Neural progenitor cell (in vitro differentiated cells): Measurements from ENCODE around the gene ANGEL1. TPM values are rescaled to one million over a fixed set of nuclear protein-coding genes. Genes with fewer than 3 reads are reported as not detected.
A peak's percentile ranks its signal among the peaks of the same experiment; 100 is the strongest.

Experiments used
- DNase-seq: peaks from one replicate; pipeline ENCODE4 v3.0.0-alpha.2; 2016; ENCODE audit warnings: low spot score
- H2AFZ ChIP-seq: fragments of 200-600 bp; sonication (generic); replicated peaks from 2 replicates; pipeline ENCODE4 v1.6.1; 2016; ENCODE audit warnings: antibody characterized with exemption
- H3F3A ChIP-seq: fragments of 200-600 bp; sonication (generic); 2 replicates; pipeline ENCODE4 v1.6.1; 2016; ENCODE audit warnings: antibody characterized with exemption, low read depth
- H3K27ac ChIP-seq: fragments of 200-600 bp; sonication (generic); 2 replicates; pipeline ENCODE4 v1.5.1; 2016; ENCODE audit warnings: mild to moderate bottlenecking
- H3K27me3 ChIP-seq: fragments of 200-600 bp; sonication (generic); 2 replicates; pipeline ENCODE4 v1.6.1; 2016; ENCODE audit warnings: mild to moderate bottlenecking, moderate library complexity
- H3K36me3 ChIP-seq: fragments of 200-600 bp; sonication (generic); 2 replicates; pipeline ENCODE4 v1.5.1; 2016
- H3K4me1 ChIP-seq: fragments of 200-600 bp; sonication (generic); 2 replicates; pipeline ENCODE4 v1.6.1; 2016; ENCODE audit warnings: mixed run types
- H3K4me2 ChIP-seq: fragments of 200-600 bp; sonication (generic); 2 replicates; pipeline ENCODE4 v1.6.1; 2016
- H3K4me3 ChIP-seq: fragments of 200-600 bp; sonication (generic); 2 replicates; pipeline ENCODE4 v1.5.1; 2016
- H3K79me2 ChIP-seq: fragments of 200-600 bp; sonication (generic); 2 replicates; pipeline ENCODE4 v1.6.1; 2016; ENCODE audit warnings: low read depth
- H3K9ac ChIP-seq: fragments of 200-600 bp; sonication (generic); 2 replicates; pipeline ENCODE4 v1.6.1; 2016
- H3K9me3 ChIP-seq: fragments of 200-600 bp; sonication (generic); 2 replicates; pipeline ENCODE4 v1.5.1; 2016; ENCODE audit warnings: low read depth
- H4K20me1 ChIP-seq: fragments of 200-600 bp; sonication (generic); 2 replicates; pipeline ENCODE4 v1.6.1; 2016; ENCODE audit warnings: low read depth
- H3K27ac Mint-ChIP-seq: 3 replicates; pipeline ENCODE4 v1.8.0; 2021; ENCODE audit warnings: mixed read lengths
- H3K27me3 Mint-ChIP-seq: 2 replicates; pipeline ENCODE4 v1.8.0; 2022; ENCODE audit warnings: low read depth, mild to moderate bottlenecking, inconsistent platforms, moderate library complexity, mixed read lengths; ENCODE audit not compliant: insufficient read depth
- H3K36me3 Mint-ChIP-seq: 3 replicates; pipeline ENCODE4 v1.8.0; 2021; ENCODE audit warnings: mixed read lengths
- H3K4me1 Mint-ChIP-seq: 3 replicates; pipeline ENCODE4 v1.8.0; 2021; ENCODE audit warnings: mixed read lengths
- H3K4me3 Mint-ChIP-seq: 3 replicates; pipeline ENCODE4 v1.8.0; 2021; ENCODE audit warnings: mild to moderate bottlenecking, moderate library complexity, mixed read lengths
- H3K9me3 Mint-ChIP-seq: 3 replicates; pipeline ENCODE4 v1.8.0; 2020; ENCODE audit warnings: mixed read lengths
- CTCF ChIP-seq: fragments of 200-600 bp; sonication (generic); IDR thresholded peaks from 2 replicates; pipeline ENCODE4 v1.5.1; 2017; ENCODE audit warnings: antibody characterized with exemption, mild to moderate bottlenecking
- EZH2 ChIP-seq: fragments of 200-600 bp; sonication (generic); IDR thresholded peaks from 2 replicates; pipeline ENCODE4 v1.6.1; 2017; ENCODE audit warnings: antibody characterized with exemption, mild to moderate bottlenecking, moderate library complexity
- EZH2phosphoT487 ChIP-seq: fragments of 200-600 bp; sonication (generic); IDR thresholded peaks from 2 replicates; pipeline ENCODE4 v1.6.1; 2017; ENCODE audit warnings: antibody characterized with exemption
- total RNA-seq: library from RNA; depleted of rRNA; stranded (reverse); fragments of >200 nt; gene quantifications from 2 replicates; pipeline ENCODE4 v1.2.3, GENCODE V29; 2015; ENCODE audit warnings: low replicate concordance

ANGEL1 gene
- total RNA-seq, 1 donor from 2014 or later = 23.2 TPM

- no peak overlapping the region for H3K4me3 Mint-ChIP-seq
- peaks cover 16% of the 10 kb centered on the region for H3K4me1 Mint-ChIP-seq
- no peak for DNase-seq
- Histone ChIP-seq H3K4me3 (no peak overlapping the region), H4K20me1 (peaks cover 6% of the 10 kb centered on the region), H3K9ac (no peak overlapping the region), H3K36me3 (no peaks in the 10 kb centered on the region), H2AFZ (no peak overlapping the region), H3K79me2 (no peaks in the 10 kb centered on the region), H3K9me3 (no peaks in the 10 kb centered on the region), H3F3A (no peaks in the 10 kb centered on the region), H3K27me3 (no peaks in the 10 kb centered on the region), H3K4me2 (no peak overlapping the region), H3K4me1 (peaks cover 4% of the 10 kb centered on the region), H3K27ac (no peak overlapping the region)
- H3K9me3 Mint-ChIP-seq = no peaks in the 10 kb centered on the region
- H3K27ac Mint-ChIP-seq = no peak overlapping the region
- TF ChIP-seq CTCF = no peak
- no peak for TF ChIP-seq EZH2
- TF ChIP-seq EZH2phosphoT487 = no peak
- peaks cover 9% of the 10 kb centered on the region for H3K27me3 Mint-ChIP-seq
- H3K36me3 Mint-ChIP-seq = peaks cover 8% of the 10 kb centered on the region
Observed at GRCh38 chr14:76777721-76778120, 35.0 kb downstream of the ANGEL1 start.

DNA sequence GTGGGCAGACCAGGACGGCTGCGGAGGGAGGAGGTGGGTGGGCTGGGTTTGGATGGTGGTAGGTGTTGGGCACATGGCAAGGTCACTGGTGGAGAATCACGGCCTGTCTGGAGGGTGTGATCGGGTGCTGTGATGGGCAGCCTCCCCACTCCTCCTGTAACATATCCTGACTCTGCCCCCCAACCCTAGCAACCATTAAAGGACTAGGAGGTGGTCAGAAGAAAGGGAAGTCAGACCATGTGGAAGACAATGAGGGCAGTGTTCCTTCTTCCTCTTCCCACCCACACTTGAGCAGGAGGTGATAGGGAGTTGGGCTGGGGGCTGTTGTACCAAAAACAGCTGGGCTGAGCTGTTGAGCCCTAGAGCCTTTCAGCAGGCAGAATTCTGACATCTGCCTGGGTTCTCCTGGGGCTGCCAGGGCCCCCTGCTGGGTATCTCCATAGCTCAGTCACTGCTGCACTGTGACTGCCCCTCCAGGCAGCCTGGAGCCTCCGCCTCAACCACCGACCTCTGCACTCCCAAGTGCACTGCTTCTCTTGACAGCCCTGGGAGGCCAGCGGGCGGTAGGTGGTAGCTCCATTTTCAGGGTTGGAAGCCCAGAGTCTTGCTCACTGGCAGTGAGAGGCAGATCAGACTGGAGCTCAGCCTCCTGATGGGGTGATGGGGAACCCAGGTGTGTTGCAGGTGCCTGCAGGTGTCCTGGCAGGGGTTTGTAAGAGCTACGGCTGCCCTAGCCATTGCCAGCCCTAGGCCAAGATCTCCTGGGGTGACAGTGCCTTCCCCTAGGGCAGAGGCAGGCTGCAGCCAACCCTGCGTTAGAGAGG, 36.0 kb downstream of the ANGEL1 start:
- H3K27me3 Mint-ChIP-seq = peaks cover 7% of the 10 kb centered on the region
- H3K27me3 ChIP-seq = no peaks in the 10 kb centered on the region
- H3K4me3 Mint-ChIP-seq = no peak overlapping the region
- no peak overlapping the region for H3K4me3 ChIP-seq
- H3K4me1 Mint-ChIP-seq = peaks cover 24% of the 10 kb centered on the region
- peaks cover 8% of the 10 kb centered on the region for H3K36me3 Mint-ChIP-seq
- H3K9me3 ChIP-seq = no peaks in the 10 kb centered on the region
- no peaks in the 10 kb centered on the region for H3K9me3 Mint-ChIP-seq
- peak; percentile 25 for DNase-seq
- H3K9ac ChIP-seq = no peak overlapping the region
- no peak overlapping the region for H3K27ac Mint-ChIP-seq
- H3K4me2 ChIP-seq = no peak overlapping the region
- no peak overlapping the region for H2AFZ ChIP-seq
- TF ChIP-seq EZH2phosphoT487 = no peak
- TF ChIP-seq CTCF = no peak
- TF ChIP-seq EZH2 = no peak
- H3K27ac ChIP-seq = no peak overlapping the region
- H3K36me3 ChIP-seq = no peaks in the 10 kb centered on the region
- H4K20me1 ChIP-seq = peaks cover 6% of the 10 kb centered on the region
- H3F3A ChIP-seq = no peaks in the 10 kb centered on the region
- no peaks in the 10 kb centered on the region for H3K79me2 ChIP-seq
- H3K4me1 ChIP-seq = peaks cover 10% of the 10 kb centered on the region

GRCh38 chr14:76775695-76776427, 36.8 kb downstream of the ANGEL1 start:
- Histone ChIP-seq H3K9ac (no peak overlapping the region), H3K4me2 (no peak overlapping the region), H3K36me3 (no peaks in the 10 kb centered on the region), H3K9me3 (no peaks in the 10 kb centered on the region), H4K20me1 (peaks cover 6% of the 10 kb centered on the region), H3K27me3 (no peaks in the 10 kb centered on the region), H3K4me3 (no peak overlapping the region), H3K27ac (no peak overlapping the region), H2AFZ (no peak overlapping the region), H3K4me1 (peaks cover 10% of the 10 kb centered on the region), H3K79me2 (no peaks in the 10 kb centered on the region), H3F3A (no peaks in the 10 kb centered on the region)
- Mint-ChIP-seq H3K4me1 (peaks cover 24% of the 10 kb centered on the region), H3K9me3 (no peaks in the 10 kb centered on the region), H3K27me3 (peaks cover 7% of the 10 kb centered on the region), H3K27ac (no peak overlapping the region), H3K36me3 (peaks cover 8% of the 10 kb centered on the region), H3K4me3 (no peak overlapping the region)
- DNase-seq = no peak
- TF ChIP-seq EZH2phosphoT487 = no peak
- no peak for TF ChIP-seq CTCF
- TF ChIP-seq EZH2 = no peak
